Fibroblast of mammary gland (primary cell): ENCODE measurements around the gene TXNDC17.
A peak's percentile ranks its signal among the peaks of the same experiment; 100 is the strongest.
"Not testable (repeated sequence)": the region's sequence is repeated elsewhere in the genome, so short reads cannot be mapped to it uniquely, and the experiment has no call there.

Experiments
- DNase-seq: peaks from one replicate; pipeline ENCODE4 v3.0.0-alpha.2; 2010; ENCODE audit warnings: low read depth
- H3K4me3 ChIP-seq: 2 replicates; pipeline ENCODE4 v1.5.1; 2011; ENCODE audit warnings: low read depth, mild to moderate bottlenecking, low read length, moderate library complexity; ENCODE audit not compliant: control insufficient read depth
- CTCF ChIP-seq: conservative IDR thresholded peaks from 2 replicates; pipeline ENCODE4 v1.5.1; 2011; ENCODE audit warnings: low read depth, low read length, inconsistent platforms; ENCODE audit not compliant: control insufficient read depth, insufficient read depth

The TXNDC17 gene

GRCh38 chr17:6640536-6641246 is at the start of gene TXNDC17, which contains the start of gene KIAA0753:
TXNDC17 (plus strand) TSS chr17:6641060; CDS start chr17:6641083, 23 bp downstream.
KIAA0753 (minus strand) TSS chr17:6640711; CDS start chr17:6635103, 5,608 bp downstream.
- peak within 1 kb of the TSS; percentile 94 for H3K4me3 ChIP-seq
- TF ChIP-seq CTCF: no peak
- peak; percentile 87 for DNase-seq

- H3K4me3 ChIP-seq: no peak overlapping the region
- no peak for TF ChIP-seq CTCF
- peak; percentile 96 for DNase-seq
These were observed 49.2 kb upstream of the TXNDC17 start for GRCh38 chr17:6591599-6592158.

- H3K4me3 ChIP-seq: no peak overlapping the region
- no peak for TF ChIP-seq CTCF
- DNase-seq: no peak
These were observed 48.7 kb upstream of the TXNDC17 start for GRCh38 chr17:6592173-6592572.

- DNase-seq: not testable (repeated sequence)
These were observed 47.5 kb upstream of the TXNDC17 start for GRCh38 chr17:6593371-6593770.

GRCh38 chr17:6596081-6596480 is 44.8 kb upstream of the TXNDC17 start:
- DNase-seq: peak; percentile 12
- no peak for TF ChIP-seq CTCF
- H3K4me3 ChIP-seq: no peak overlapping the region

More at GRCh38 chr17:6593371-6593770, 47.5 kb upstream of the TXNDC17 start:
- H3K4me3 ChIP-seq: not testable (repeated sequence)

- H3K4me3 ChIP-seq: no peak overlapping the region
- TF ChIP-seq CTCF: no peak
- DNase-seq: no peak
These were observed 44.3 kb upstream of the TXNDC17 start for GRCh38 chr17:6596511-6596910.

- H3K4me3 ChIP-seq: no peak overlapping the region
- DNase-seq: no peak
- TF ChIP-seq CTCF: no peak
These were observed 43.9 kb upstream of the TXNDC17 start for GRCh38 chr17:6596941-6597340.
